ENCODE data around the gene WDR33. TPM values are rescaled to one million over a fixed set of nuclear protein-coding genes. Genes with fewer than 3 reads are reported as not detected.

WDR33 gene
- total and polyA plus RNA-seq, 2 experiments from 2014 or later = 40.3 to 44.4 TPM

- Histone ChIP-seq H3K27me3 (peaks cover 40% of the 10 kb centered on the region), H3K4me1 (ENCODE audit: low read depth) (peaks cover 19% of the 10 kb centered on the region)
- no peak for TF ChIP-seq CTCF (IDR thresholded peaks at IDR 0.05; ENCODE audit: low read depth, low read length)
Observed at GRCh38 chr2:127678531-127678930, 132.4 kb downstream of the WDR33 start.

GRCh38 chr2:127676906-127677305 lies 134.1 kb downstream of the WDR33 start:
- no peak for DNase-seq (ENCODE audit: low read depth in 1 of 2, low spot score in 1 of 2)
- H3K4me3 ChIP-seq = no peak overlapping the region
- peaks cover 40% of the 10 kb centered on the region for H3K27me3 ChIP-seq
- TF ChIP-seq CTCF (IDR thresholded peaks at IDR 0.05; ENCODE audit: low read depth, low read length) = no peak
- H3K4me1 ChIP-seq (ENCODE audit: low read depth) = peaks cover 18% of the 10 kb centered on the region
- no peaks in the 10 kb centered on the region for H3K36me3 ChIP-seq
- H3K9me3 ChIP-seq (ENCODE audit: low read depth) = no peaks in the 10 kb centered on the region
- no peak overlapping the region for H3K27ac ChIP-seq

More at GRCh38 chr2:127678531-127678930, 132.4 kb downstream of the WDR33 start:
- Histone ChIP-seq H3K4me3 (no peak overlapping the region), H3K27ac (no peak overlapping the region), H3K36me3 (no peaks in the 10 kb centered on the region), H3K9me3 (ENCODE audit: low read depth) (no peaks in the 10 kb centered on the region)
- no peak for DNase-seq (ENCODE audit: low read depth in 1 of 2, low spot score in 1 of 2)

GRCh38 chr2:127675331-127676261 lies 135.4 kb downstream of the WDR33 start, which contains the start of gene LIMS2:
Gene LIMS2, minus strand, starts transcription at chr2:127675530. Its CDS starts 506 bp downstream, at chr2:127675024.
- H3K4me1 ChIP-seq (ENCODE audit: low read depth) = peaks cover 18% of the 10 kb centered on the region
- H3K4me3 ChIP-seq = peak within 1 kb of the TSS; percentile 76
- peak; percentile 41 to 81 for DNase-seq (ENCODE audit: low read depth in 1 of 2, low spot score in 1 of 2)
- no peak for TF ChIP-seq CTCF (IDR thresholded peaks at IDR 0.05; ENCODE audit: low read depth, low read length)
- no peaks in the 10 kb centered on the region for H3K36me3 ChIP-seq
- no peaks in the 10 kb centered on the region for H3K9me3 ChIP-seq (ENCODE audit: low read depth)
- H3K27ac ChIP-seq = peak within 1 kb of the TSS; percentile 91
- peaks cover 40% of the 10 kb centered on the region for H3K27me3 ChIP-seq

- Histone ChIP-seq H3K4me3 (peak overlapping the region; percentile 76), H3K9me3 (ENCODE audit: low read depth) (no peaks in the 10 kb centered on the region), H3K4me1 (ENCODE audit: low read depth) (peaks cover 18% of the 10 kb centered on the region), H3K27me3 (peaks cover 40% of the 10 kb centered on the region), H3K36me3 (no peaks in the 10 kb centered on the region), H3K27ac (peak overlapping the region; percentile 91)
- no peak for TF ChIP-seq CTCF (IDR thresholded peaks at IDR 0.05; ENCODE audit: low read depth, low read length)
- DNase-seq (ENCODE audit: low read depth in 1 of 2, low spot score in 1 of 2) = peak in 1 of 2 donors; percentile 64
Observed at GRCh38 chr2:127674241-127675209, 136.4 kb downstream of the WDR33 start.
